LNCaP clone FGC (cell line): ENCODE measurements around the gene ZNF789.

ENCODE experiments used
- DNase-seq: peaks from one replicate; pipeline ENCODE4 v3.0.0-alpha.2; 2011; ENCODE audit warnings: low read depth
- H3K4me3 ChIP-seq: 2 replicates; pipeline ENCODE4 v1.5.1; 2011; ENCODE audit warnings: mild to moderate bottlenecking, low read depth, low read length, control low read depth
- TF ChIP-seq, protein P1 (sequence below): IDR thresholded peaks from 2 replicates; pipeline ENCODE4 v1.5.1; 2012; ENCODE audit warnings: mild to moderate bottlenecking; ENCODE audit not compliant: control insufficient read depth, insufficient read depth; ENCODE audit errors: extremely low read depth

ZNF789 gene

DNA sequence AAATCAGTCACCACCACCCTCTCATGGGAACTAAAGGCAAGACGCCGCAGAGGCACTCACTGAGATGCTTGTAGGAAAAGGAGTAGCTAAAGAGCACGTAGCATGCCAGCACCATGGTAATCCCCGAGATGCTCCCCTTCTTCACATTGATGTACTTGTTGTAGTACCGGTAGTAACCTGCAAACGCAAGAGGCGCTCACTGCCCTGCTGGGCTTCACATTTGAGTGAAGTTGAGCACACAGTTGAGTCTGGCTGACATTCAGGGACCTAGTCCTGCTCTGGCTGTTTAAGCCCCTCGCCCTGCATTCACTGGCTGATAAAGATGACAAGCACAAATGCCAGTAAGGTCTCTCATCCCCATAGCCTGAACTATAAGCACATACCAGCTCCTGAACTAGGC, 13.6 kb upstream of the ZNF789 start:
- no peak overlapping the region for H3K4me3 ChIP-seq
- TF ChIP-seq, protein P1, sequence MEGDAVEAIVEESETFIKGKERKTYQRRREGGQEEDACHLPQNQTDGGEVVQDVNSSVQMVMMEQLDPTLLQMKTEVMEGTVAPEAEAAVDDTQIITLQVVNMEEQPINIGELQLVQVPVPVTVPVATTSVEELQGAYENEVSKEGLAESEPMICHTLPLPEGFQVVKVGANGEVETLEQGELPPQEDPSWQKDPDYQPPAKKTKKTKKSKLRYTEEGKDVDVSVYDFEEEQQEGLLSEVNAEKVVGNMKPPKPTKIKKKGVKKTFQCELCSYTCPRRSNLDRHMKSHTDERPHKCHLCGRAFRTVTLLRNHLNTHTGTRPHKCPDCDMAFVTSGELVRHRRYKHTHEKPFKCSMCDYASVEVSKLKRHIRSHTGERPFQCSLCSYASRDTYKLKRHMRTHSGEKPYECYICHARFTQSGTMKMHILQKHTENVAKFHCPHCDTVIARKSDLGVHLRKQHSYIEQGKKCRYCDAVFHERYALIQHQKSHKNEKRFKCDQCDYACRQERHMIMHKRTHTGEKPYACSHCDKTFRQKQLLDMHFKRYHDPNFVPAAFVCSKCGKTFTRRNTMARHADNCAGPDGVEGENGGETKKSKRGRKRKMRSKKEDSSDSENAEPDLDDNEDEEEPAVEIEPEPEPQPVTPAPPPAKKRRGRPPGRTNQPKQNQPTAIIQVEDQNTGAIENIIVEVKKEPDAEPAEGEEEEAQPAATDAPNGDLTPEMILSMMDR: 0 out of 2 replicates have a peak, but pooled peaks have one; percentile 4
- DNase-seq: no peak

GRCh38 chr7:99460651-99461050, 12.0 kb upstream of the ZNF789 start:
- no peak for DNase-seq
- no peak overlapping the region for H3K4me3 ChIP-seq
- TF ChIP-seq, protein P1: no peak

DNA sequence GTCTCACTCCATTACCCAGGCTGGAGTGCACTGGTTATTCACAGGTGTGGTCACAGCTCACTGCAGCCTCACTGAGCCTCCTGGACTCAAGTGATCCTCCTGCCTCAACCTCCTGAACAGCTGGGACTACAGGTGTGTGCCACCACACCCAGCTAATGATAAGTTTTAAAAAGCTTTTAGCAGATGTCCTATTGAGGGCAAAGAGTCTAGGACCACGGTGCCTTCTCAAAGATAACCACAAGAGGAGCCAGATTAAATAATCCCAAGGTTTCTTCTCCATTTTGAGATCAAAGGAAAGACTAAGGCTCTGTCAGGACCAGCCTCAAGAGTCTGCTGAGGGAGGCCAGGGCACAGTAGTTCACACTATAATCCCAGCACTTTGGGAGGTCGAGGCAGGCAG, 11.5 kb upstream of the ZNF789 start:
- H3K4me3 ChIP-seq: no peak overlapping the region
- no peak for DNase-seq
- TF ChIP-seq, protein P1: no peak

- TF ChIP-seq, protein P1: no peak
- DNase-seq: no peak
- peak overlapping the region; percentile 100 for H3K4me3 ChIP-seq
Measured at GRCh38 chr7:99465421-99465768, 7.3 kb upstream of the ZNF789 start.

GRCh38 chr7:99468336-99468918, 4.3 kb upstream of the ZNF789 start:
- DNase-seq: no peak
- TF ChIP-seq, protein P1: no peak
- H3K4me3 ChIP-seq: no peak overlapping the region

- H3K4me3 ChIP-seq: no peak overlapping the region
- TF ChIP-seq, protein P1: no peak
- no peak for DNase-seq
Measured at GRCh38 chr7:99469381-99470065, 3.2 kb upstream of the ZNF789 start.

GRCh38 chr7:99473315-99473596, 566 bp downstream of the ZNF789 start:
- TF ChIP-seq, protein P1: no peak
- peak overlapping the region; percentile 81 for H3K4me3 ChIP-seq
- peak; percentile 89 for DNase-seq
